Stomach smooth muscle (tissue), 2 donors: ENCODE data around the gene UBTF.

Source experiments
- H3K27ac ChIP-seq: one replicate; pipeline ENCODE4 v1.7.0; 2013; ENCODE audit warnings: mild to moderate bottlenecking, low read length, inconsistent platforms
- H3K27me3 ChIP-seq, 2 donors: one replicate each; pipeline ENCODE4 v1.7.0; 2013; ENCODE audit warnings: low read length in 2 of 2; ENCODE audit not compliant: insufficient read depth in 2 of 2, control insufficient read depth in 1 of 2
- H3K36me3 ChIP-seq, 2 donors: one replicate each; pipeline ENCODE4 v1.7.0; 2013; ENCODE audit warnings: low read length in 2 of 2; ENCODE audit not compliant: control insufficient read depth in 2 of 2, insufficient read depth in 2 of 2
- H3K4me1 ChIP-seq: one replicate; pipeline ENCODE4 v1.7.0; 2013; ENCODE audit warnings: low read length; ENCODE audit not compliant: control insufficient read depth, insufficient read depth
- H3K4me3 ChIP-seq, 2 donors: one replicate each; pipeline ENCODE4 v1.7.0; 2013; ENCODE audit warnings: low read length in 2 of 2
- H3K9ac ChIP-seq, 2 donors: one replicate each; pipeline ENCODE4 v1.7.0; 2013; ENCODE audit warnings: low read length in 2 of 2, mild to moderate bottlenecking in 1 of 2
- H3K9me3 ChIP-seq, 2 donors: one replicate each; pipeline ENCODE4 v1.7.0; 2013; ENCODE audit warnings: low read length in 2 of 2; ENCODE audit not compliant: control insufficient read depth in 2 of 2
- donor health status: healthy.
- donor health status: Pancreatic carcinoma.

UBTF gene

DNA sequence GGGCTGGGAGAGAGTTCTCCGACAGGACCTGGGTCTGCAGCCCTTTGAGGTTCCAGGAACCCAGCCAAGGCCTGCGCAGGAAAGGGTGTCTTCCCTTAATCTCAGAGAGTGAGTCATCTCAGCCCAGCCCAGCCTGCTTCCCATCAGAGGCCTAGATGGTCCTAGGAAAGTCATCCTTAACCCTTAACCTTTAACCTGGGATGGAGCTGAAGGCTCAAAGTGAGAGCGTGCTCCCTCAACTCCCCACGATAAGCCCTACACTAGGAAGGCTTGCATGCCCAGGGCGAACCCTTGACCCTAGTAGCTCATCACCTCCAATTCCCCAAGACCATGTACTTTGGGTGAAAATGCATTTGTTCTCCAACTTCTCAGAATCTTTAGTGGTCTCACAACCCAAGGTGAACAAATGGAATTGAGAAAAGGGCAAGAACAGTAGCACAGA is 15.0 kb downstream of the UBTF start:
- peaks cover 7% of the 10 kb centered on the region for H3K4me1 ChIP-seq
- no peak overlapping the region for H3K4me3 ChIP-seq
- no peak overlapping the region for H3K27ac ChIP-seq
- no peaks in the 10 kb centered on the region for H3K9me3 ChIP-seq
- H3K36me3 ChIP-seq = peaks cover 19 to 22% of the 10 kb centered on the region in 2 donors
- H3K27me3 ChIP-seq = no peaks in the 10 kb centered on the region
- no peak overlapping the region for H3K9ac ChIP-seq

DNA sequence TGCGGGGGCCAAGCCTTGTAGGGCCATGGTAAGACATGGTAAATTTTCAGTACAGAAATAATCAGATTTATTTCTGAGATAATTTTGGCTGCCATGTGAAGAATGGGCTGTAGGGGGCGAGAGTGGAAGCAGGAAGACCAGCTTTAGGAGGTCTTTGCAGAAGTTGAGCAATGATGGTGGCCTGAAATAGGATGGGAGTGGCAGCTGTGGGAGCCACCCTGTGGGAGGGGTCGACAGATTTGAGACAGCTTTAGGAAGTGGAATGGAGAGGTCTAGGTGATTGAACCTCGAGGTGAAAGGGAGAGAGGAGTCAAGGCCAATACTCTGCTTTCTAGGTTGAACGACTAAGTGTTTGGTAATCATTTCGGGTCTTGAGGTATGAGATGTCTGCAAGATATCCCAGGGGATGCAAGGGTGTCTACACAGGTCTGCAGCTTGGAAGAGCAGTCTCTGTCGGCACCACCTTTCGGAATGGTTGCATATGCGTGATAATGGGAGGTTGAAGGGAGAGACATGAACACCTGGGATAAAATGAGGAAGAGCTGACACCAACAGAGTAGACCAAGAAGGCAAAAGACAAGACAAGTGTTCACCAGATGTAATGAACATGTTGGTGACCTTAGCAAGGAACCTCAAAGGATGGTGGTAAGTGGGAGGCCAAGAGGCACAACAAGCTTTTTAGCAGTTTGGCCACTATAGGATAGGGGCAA is 15.6 kb downstream of the UBTF start:
- Histone ChIP-seq H3K36me3 (peaks cover 15 to 17% of the 10 kb centered on the region in 2 donors), H3K9me3 (no peaks in the 10 kb centered on the region), H3K27ac (no peak overlapping the region), H3K4me3 (no peak overlapping the region), H3K4me1 (peaks cover 7% of the 10 kb centered on the region), H3K9ac (peak overlapping the region in 1 of 2 donors; percentile 7), H3K27me3 (no peaks in the 10 kb centered on the region)

DNA sequence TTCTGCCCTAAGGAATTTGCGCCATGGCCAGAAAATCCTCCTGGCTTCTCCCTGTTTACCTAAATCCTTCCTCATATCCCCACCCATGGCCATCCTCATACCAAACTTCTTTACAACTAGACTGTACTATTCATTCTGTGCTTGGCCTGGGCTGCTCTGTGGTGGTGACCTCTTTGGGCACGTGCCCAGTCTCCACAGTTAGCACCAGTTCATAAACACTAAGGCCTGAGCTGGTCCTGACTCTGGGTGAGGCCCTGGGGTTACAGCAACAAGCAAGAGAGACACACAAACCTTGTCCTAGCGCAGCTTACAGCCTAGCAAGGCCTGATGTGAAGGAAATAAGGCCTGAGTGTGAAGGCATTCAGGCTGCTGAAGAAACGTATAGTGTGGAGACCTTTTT is 16.7 kb downstream of the UBTF start:
- Histone ChIP-seq H3K4me1 (peaks cover 18% of the 10 kb centered on the region), H3K27ac (no peak overlapping the region), H3K9ac (peak overlapping the region in 1 of 2 donors; percentile 6), H3K36me3 (peaks cover 6 to 9% of the 10 kb centered on the region in 2 donors), H3K9me3 (no peaks in the 10 kb centered on the region), H3K4me3 (no peak overlapping the region), H3K27me3 (no peaks in the 10 kb centered on the region)

DNA sequence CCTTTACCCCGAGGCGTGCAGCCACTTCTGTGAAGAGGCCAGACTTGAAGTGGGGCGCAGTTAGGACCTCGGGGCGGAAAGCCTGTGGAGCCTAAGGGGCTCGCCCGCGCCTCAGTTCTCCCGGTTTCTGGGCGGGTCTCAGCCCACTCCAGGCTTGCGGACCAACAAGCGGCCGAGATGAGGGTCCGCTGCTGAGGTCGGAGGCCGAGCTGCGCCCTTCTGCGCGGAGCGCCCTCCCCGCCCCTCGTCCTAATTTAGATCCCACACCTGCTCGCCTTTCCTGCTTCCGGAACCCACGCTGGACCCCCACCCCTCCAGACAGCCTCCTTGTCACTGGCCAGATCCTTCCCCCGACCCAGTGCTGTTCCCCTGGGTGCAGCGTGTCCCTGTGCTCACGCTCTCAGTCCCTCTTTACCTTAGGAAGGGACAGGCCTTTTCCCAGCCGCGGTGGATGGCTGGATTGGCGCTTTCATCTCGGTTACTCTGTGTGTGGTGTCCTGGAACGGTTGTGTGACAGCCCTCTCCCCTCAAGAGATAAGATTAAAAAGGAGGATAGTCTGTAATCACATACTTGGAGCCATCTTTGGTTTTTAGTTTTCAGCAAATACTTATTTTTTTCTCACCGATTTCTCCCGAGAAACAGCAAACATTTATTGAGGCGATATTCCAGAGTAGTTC is 18.9 kb downstream of the UBTF start:
- Histone ChIP-seq H3K27me3 (no peaks in the 10 kb centered on the region), H3K27ac (peak overlapping the region; percentile 83), H3K9me3 (no peaks in the 10 kb centered on the region), H3K4me1 (peaks cover 28% of the 10 kb centered on the region), H3K9ac (peak overlapping the region; percentile 81 to 89), H3K4me3 (peak overlapping the region; percentile 68 to 84), H3K36me3 (peaks cover 5 to 8% of the 10 kb centered on the region in 2 donors)

DNA sequence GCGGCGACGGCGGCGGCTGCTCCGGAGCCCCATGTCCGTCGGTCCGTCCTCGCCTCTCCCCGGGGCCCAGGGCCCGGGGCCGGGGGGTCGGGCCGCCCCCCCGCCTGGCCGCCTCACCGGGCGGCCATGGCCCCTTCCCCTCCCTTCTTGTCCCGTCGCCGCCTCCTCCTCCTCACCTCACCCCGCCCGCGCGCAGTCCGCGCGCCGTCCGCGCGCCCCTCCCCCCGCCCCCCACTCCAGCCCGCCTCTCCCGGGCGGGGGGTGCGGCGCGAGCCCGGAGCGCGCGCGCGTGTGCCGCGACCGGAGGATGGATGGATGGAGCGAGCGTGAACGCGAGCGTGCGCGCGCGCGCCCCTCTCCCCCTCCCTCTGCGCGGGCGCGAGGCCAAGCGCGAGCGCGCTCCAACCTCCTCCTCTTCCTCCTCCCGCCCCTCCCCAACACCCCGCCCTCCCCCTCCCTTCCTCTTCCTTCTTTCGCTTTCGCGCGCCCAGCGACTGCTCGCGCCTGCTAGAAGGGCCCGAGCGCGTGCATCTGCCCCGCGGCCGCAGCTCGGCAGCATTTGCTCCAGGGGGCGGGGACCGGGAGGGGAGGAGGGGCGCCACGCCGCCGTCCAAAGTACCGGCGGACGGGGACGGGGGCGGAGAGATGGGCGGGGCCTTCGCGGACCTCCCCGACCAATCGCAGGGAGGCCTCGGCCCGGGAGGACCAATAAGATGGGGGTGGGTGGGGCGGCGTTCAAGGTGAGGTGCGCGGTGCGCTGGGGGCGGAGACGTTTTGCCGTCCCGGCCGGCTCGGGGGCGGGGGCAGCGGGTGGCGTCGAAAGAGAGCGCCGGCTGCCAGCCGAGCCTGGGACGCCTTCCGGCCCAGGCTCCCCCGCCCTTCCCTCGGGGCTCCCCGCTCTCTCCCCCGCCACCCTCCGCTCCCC is 19.7 kb downstream of the UBTF start, which contains the start of gene ATXN7L3:
ATXN7L3 (minus strand) TSS at position 332 of the 925 bp plus-strand sequence. CDS start 1,814 bp downstream, outside the sequence.
- Histone ChIP-seq H3K4me1 (peaks cover 28% of the 10 kb centered on the region), H3K9ac (peak within 1 kb of the TSS; percentile 81 to 89), H3K4me3 (peak within 1 kb of the TSS; percentile 68 to 84), H3K27ac (peak within 1 kb of the TSS; percentile 83), H3K36me3 (peaks cover 13 to 14% of the 10 kb centered on the region in 2 donors), H3K9me3 (no peaks in the 10 kb centered on the region), H3K27me3 (no peaks in the 10 kb centered on the region)

DNA sequence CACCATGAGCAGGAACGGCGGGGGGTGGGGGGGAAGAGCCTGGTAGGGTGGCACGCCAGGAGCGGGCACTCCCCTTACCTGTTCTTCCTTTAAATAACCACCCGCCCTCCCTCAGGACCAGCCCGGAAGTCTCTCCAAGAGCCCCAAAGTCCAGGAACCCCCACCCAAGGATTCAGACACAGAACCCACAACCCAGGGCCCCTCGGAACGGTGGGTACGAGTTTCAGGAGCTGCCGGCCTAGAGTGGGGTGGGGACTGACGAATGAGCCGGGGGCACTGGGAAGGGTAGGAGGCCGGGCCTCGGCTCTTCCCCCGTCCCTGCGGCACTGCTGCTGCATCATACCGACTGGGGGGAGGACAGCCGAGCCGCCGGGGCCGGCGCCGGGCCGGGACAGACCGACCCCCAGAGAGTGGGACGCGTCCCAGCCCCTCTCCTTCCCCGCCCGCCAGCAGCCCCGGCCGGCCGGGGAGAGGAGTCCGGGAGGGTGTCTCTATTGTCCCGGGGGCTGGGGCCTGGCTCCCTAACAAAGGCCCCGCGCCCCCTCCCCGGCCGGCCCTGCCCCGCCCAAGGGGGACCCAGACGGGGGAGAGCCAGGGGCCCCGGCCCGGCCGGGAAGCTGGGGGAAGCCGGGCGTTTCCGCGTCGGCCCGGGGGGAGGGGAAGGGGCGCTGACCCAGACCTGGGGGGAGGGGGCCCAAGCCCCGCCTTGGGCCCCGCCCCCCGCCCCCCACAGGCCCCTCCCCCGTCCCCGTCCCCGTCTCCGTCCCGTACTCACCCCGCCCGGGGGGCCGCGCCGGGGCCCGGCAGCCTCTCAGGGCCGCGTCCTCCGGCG is 20.5 kb downstream of the UBTF start:
- Histone ChIP-seq H3K27me3 (no peaks in the 10 kb centered on the region), H3K4me1 (peaks cover 28% of the 10 kb centered on the region), H3K4me3 (peak overlapping the region; percentile 63 to 77), H3K9me3 (no peaks in the 10 kb centered on the region), H3K9ac (peak overlapping the region; percentile 74 to 82), H3K27ac (peak overlapping the region; percentile 82), H3K36me3 (peaks cover 21 to 22% of the 10 kb centered on the region in 2 donors)

DNA sequence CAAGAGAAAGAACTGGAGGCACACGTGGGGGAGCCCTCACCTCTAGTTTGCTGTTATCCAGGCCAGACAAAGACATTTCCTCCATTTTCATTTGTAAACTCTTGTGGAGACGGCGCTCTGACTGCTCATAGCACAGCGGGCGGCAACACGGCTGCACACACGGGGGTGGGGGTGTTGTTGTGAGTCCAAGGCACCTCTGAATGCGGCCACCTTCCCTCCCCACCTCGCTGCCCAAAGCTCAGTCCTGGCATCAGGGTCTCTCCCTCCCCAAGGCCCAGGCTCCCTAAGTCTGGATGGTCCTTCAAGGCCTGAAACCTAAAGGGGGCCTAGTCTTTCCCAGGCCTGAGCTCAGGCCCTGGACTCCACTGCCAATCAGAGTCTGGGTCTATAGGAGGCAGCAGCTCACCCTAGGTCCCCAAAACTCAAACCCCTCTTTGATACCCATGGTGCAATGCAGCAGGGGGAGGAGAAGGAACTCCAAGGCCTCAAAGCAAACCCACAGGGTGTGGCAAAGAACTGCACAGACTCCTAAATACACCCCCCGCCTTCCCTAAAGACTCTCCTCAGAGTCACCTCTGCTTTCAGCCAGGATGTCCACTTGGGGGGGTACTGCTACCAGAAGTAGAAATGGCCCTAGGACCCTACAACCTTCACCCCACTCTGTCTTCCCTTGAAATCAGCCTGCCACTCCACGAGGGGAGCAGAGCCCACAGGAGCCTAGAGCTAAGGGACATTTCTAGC is 21.3 kb downstream of the UBTF start:
- H3K27me3 ChIP-seq = no peaks in the 10 kb centered on the region
- peak overlapping the region; percentile 63 to 77 for H3K4me3 ChIP-seq
- peaks cover 28% of the 10 kb centered on the region for H3K4me1 ChIP-seq
- no peaks in the 10 kb centered on the region for H3K9me3 ChIP-seq
- H3K36me3 ChIP-seq = peaks cover 26% of the 10 kb centered on the region in 2 donors
- peak overlapping the region; percentile 74 to 82 for H3K9ac ChIP-seq
- peak overlapping the region; percentile 82 for H3K27ac ChIP-seq

DNA sequence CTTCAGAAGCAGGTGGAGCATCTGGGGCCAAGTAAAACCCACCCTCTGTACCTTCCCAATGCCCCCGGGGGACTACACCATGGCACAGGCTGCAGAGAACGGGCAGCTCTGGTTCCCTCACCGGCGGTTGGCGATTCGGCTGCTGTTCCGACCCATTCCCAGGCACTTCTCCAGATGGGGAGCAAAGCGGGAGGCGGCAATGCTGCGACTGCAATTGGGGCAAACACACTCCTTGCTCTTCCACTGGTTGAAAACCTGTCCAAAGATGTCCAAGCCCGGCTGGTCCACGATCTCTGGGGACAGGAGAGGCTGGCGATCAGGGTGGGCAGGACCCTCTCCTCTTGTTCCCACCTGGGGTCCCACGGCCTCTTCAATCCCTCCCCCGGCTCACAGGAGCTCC is 22.4 kb downstream of the UBTF start:
- no peaks in the 10 kb centered on the region for H3K27me3 ChIP-seq
- H3K9ac ChIP-seq = peak overlapping the region in 1 of 2 donors; percentile 13
- H3K4me3 ChIP-seq = no peak overlapping the region
- no peak overlapping the region for H3K27ac ChIP-seq
- peaks cover 28% of the 10 kb centered on the region for H3K4me1 ChIP-seq
- H3K9me3 ChIP-seq = no peaks in the 10 kb centered on the region
- H3K36me3 ChIP-seq = peaks cover 26 to 28% of the 10 kb centered on the region in 2 donors

DNA sequence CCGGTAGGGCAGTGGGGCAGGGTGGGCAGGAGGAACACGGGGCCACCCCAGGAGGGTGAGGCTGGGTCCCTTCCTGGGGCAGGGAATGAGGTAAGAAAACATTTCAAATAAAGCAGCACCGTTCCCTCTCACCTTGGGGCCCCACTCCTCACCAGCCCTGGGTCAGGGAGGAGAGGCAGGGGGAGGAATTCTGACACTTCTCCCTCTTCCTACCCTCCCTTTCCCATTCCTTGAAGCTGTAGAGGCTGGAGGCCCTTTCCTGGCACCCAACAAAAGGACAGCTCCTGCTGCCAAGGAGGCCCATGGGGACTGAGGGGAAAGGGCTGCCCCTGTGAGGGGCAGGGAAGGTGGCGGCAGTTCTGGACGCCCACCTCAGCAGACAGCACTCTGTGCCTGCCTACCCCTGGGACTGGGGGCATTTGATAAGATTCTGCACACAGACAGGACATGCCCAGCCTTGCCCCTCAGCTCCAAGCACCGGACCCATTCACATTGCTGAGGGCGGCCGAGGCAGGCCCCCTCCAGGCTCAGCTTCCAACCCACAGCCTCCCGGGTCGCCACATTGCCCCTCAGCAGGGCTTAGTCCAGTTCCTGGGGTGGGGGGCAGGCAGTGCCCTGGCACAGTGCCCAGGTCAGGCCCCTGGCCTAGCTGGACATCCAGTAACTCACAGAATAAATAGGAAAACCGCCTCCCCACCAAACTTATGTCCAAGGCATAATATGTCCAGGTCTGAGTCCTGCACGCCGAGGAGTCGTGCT is 26.0 kb downstream of the UBTF start:
- H3K36me3 ChIP-seq = peaks cover 38 to 46% of the 10 kb centered on the region in 2 donors
- no peaks in the 10 kb centered on the region for H3K9me3 ChIP-seq
- H3K4me1 ChIP-seq = peaks cover 20% of the 10 kb centered on the region
- H3K4me3 ChIP-seq = no peak overlapping the region
- no peaks in the 10 kb centered on the region for H3K27me3 ChIP-seq
- H3K9ac ChIP-seq = no peak overlapping the region
- H3K27ac ChIP-seq = no peak overlapping the region
